Brain microvascular endothelial cell (primary cell): ENCODE data around the gene NSA2.

Experiments
- DNase-seq: peaks from one replicate; pipeline ENCODE4 v3.0.0-alpha.2; 2020
- H3K27ac ChIP-seq: fragments of 250-450 bp; sonication (Bioruptor Pico); 2 replicates; pipeline ENCODE4 v1.5.1; 2020; ENCODE audit warnings: mild to moderate bottlenecking, moderate library complexity
- H3K27me3 ChIP-seq: fragments of 250-450 bp; sonication (Bioruptor Pico); replicated peaks from 2 replicates; pipeline ENCODE4 v1.5.1; 2020; ENCODE audit warnings: mild to moderate bottlenecking
- H3K36me3 ChIP-seq: fragments of 250-450 bp; sonication (Bioruptor Pico); replicated peaks from 2 replicates; pipeline ENCODE4 v1.5.1; 2020; ENCODE audit warnings: mild to moderate bottlenecking
- H3K4me3 ChIP-seq: 2 replicates; pipeline ENCODE4 v1.5.1; 2011; ENCODE audit warnings: low read depth, mild to moderate bottlenecking, control low read depth, low read length, moderate library complexity
- CTCF ChIP-seq: IDR thresholded peaks from 2 replicates; pipeline ENCODE4 v1.5.1; 2011; ENCODE audit warnings: low read depth, mild to moderate bottlenecking, moderate library complexity, low read length, control low read depth, inconsistent platforms; ENCODE audit errors: missing control alignments
- in situ Hi-C: cut with HindIII; loops from 2 replicates; pipeline ENCODE4 v1.10.0; 2017; ENCODE audit warnings: low sequenced_read_pairs, low pct_ligation_motif_present

Gene NSA2

GRCh38 chr5:74766849-74767578 lies at the start of gene NSA2, which contains the start of gene GFM2:
NSA2 (plus strand) TSS chr5:74767249; CDS start chr5:74767361, 112 bp downstream.
GFM2 (minus strand) TSS chr5:74767117; CDS start chr5:74763742, 3,375 bp downstream.
- in situ Hi-C loops: no loop called here
- DNase-seq: peak; percentile 92
- H3K4me3 ChIP-seq: peak within 1 kb of the TSS; percentile 84
- H3K36me3 ChIP-seq: peaks cover 19% of the 10 kb centered on the region
- peak within 1 kb of the TSS; percentile 8 for H3K27ac ChIP-seq
- no peaks in the 10 kb centered on the region for H3K27me3 ChIP-seq
- no peak for TF ChIP-seq CTCF

GRCh38 chr5:74717596-74717995 lies 49.5 kb upstream of the NSA2 start:
- no peak for TF ChIP-seq CTCF
- Histone ChIP-seq H3K36me3 (peaks cover 33% of the 10 kb centered on the region), H3K27me3 (no peaks in the 10 kb centered on the region), H3K4me3 (no peak overlapping the region), H3K27ac (no peak overlapping the region)
- in situ Hi-C loops: no loop called here
- no peak for DNase-seq

- DNase-seq: no peak
- H3K4me3 ChIP-seq: no peak overlapping the region
- no peaks in the 10 kb centered on the region for H3K27me3 ChIP-seq
- H3K36me3 ChIP-seq: peaks cover 50% of the 10 kb centered on the region
- in situ Hi-C loops: no loop called here
- no peak overlapping the region for H3K27ac ChIP-seq
- TF ChIP-seq CTCF: no peak
Observed at GRCh38 chr5:74722271-74722670, 44.8 kb upstream of the NSA2 start.

GRCh38 chr5:74725331-74725730 lies 41.7 kb upstream of the NSA2 start:
- peaks cover 44% of the 10 kb centered on the region for H3K36me3 ChIP-seq

GRCh38 chr5:74736759-74737158 lies 30.3 kb upstream of the NSA2 start:
- H3K36me3 ChIP-seq: peaks cover 5% of the 10 kb centered on the region

More at GRCh38 chr5:74725331-74725730, 41.7 kb upstream of the NSA2 start:
- no peak overlapping the region for H3K27ac ChIP-seq
- in situ Hi-C loops: no loop called here
- TF ChIP-seq CTCF: no peak
- peak; percentile 11 for DNase-seq
- H3K27me3 ChIP-seq: no peaks in the 10 kb centered on the region
- H3K4me3 ChIP-seq: no peak overlapping the region

More at GRCh38 chr5:74736759-74737158, 30.3 kb upstream of the NSA2 start:
- in situ Hi-C loops: no loop called here
- no peak for DNase-seq
- TF ChIP-seq CTCF: no peak
- no peak overlapping the region for H3K4me3 ChIP-seq
- H3K27ac ChIP-seq: no peak overlapping the region
- no peaks in the 10 kb centered on the region for H3K27me3 ChIP-seq
